ENCODE data around the gene EYS.

DNA sequence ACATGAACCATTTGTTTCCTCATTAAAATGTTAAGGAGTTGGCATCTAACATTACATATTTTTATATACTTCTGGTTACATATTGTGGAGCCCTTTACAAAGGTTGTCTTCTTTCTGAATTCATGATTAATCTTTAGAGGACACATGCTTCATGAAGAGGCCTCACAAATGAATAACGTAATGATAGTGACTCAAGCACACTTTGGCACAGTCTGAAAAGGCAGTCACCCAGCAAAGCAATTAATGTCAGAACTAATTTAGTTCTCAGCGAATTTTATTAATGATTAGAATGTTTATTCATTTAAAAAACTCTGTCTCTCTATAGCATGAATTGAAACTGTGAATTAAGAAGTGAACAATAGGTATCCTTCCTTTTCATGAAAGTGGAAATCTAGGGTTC lies 1217.3 kb downstream of the EYS start:
- TF ChIP-seq EZH2 (IDR thresholded peaks at IDR 0.05; ENCODE audit: insufficient read depth, poor library complexity, severe bottlenecking): no peak
- TF ChIP-seq EZH2phosphoT487 (IDR thresholded peaks at IDR 0.05; ENCODE audit: insufficient read depth, low read depth): no peak

All from GM23248 (cell line).